Daoy (cell line): ENCODE results near the gene CCDC17. TPM values are rescaled to one million over a fixed set of nuclear protein-coding genes. Genes with fewer than 3 reads are reported as not detected.

Source experiments
- DNase-seq: peaks from one replicate; pipeline ENCODE4 v3.0.0-alpha.2; 2015; ENCODE audit warnings: low read depth
- total RNA-seq: library from RNA; depleted of rRNA; stranded (reverse); fragments of >200 nt; shearing (Covaris generic); gene quantifications from 2 replicates; pipeline ENCODE4 v1.2.3, GENCODE V29; 2014; rRNA removed

Gene CCDC17
- total RNA-seq = 1.1 and 1.2 TPM in 2 replicates

DNA sequence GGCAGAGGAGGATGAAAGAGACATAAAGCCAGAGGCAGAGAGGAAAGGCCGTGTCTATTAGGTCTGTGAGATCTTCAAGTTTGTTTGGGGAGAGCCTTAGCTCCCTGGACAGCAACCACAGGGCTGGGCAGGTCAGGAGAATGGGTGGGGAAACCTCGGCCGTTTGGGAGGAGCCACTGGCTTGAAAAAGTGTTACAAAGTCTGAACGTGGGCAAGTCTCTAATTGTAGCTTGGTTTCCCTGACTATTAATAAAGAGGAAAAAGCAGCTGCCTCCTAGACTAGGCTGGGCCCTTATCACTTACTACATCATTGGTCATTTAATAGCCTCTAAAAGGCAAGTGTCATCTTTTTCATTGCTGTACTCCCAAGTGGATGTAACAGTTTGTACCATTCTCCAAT lies at the start of gene CCDC17:
Gene CCDC17 (minus strand): TSS at position 83 of the 400 bp plus-strand sequence. CDS start 145 bp downstream, outside the sequence.
- no peak for DNase-seq

- DNase-seq = no peak
Measured at GRCh38 chr1:45669859-45670655, 46.2 kb upstream of the CCDC17 start.

- no peak for DNase-seq
Measured at GRCh38 chr1:45669379-45669778, 45.5 kb upstream of the CCDC17 start.

DNA sequence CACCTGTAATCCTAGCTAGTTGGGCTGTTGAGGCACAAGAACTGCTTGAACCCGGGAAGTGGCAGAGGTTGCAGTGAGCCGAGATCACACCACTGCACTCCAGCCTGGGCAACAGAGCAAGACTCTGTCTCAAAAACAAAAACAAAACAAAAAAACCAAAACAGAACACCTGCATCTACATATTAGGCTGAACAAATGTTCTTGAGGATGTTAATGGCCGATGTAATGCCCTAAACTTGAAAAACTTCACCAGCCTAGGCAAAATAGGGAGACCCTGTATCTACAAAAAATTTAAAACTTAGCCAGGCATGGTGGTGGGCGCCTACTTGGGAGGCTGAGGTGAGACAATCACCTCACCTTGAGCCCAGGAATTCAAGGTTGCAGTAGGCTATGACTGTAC lies 44.7 kb upstream of the CCDC17 start:
- DNase-seq = no peak

- no peak for DNase-seq
Measured at GRCh38 chr1:45667321-45668111, 43.7 kb upstream of the CCDC17 start.

DNA sequence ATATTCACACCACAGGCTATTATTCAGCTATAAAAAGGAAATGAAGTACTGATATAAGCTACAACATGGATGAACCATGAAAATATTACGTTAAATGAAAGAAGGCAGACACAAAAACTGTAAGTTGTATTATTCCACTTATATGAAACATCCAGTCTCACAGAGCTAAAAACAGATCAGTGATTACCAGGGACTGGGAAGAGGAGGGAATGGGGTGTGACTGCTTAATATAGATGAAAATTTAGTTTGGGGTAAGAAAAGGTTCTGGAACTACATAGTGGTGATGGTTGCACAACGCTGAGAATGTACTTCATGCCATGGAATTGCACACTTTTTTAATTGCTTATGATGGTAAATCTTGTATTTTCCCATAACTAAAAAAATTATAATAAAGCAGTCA lies 43.0 kb upstream of the CCDC17 start:
- DNase-seq = no peak

GRCh38 chr1:45660336-45660735 lies 36.5 kb upstream of the CCDC17 start:
- DNase-seq = no peak

GRCh38 chr1:45659222-45659621 lies 35.4 kb upstream of the CCDC17 start:
- DNase-seq = no peak

DNA sequence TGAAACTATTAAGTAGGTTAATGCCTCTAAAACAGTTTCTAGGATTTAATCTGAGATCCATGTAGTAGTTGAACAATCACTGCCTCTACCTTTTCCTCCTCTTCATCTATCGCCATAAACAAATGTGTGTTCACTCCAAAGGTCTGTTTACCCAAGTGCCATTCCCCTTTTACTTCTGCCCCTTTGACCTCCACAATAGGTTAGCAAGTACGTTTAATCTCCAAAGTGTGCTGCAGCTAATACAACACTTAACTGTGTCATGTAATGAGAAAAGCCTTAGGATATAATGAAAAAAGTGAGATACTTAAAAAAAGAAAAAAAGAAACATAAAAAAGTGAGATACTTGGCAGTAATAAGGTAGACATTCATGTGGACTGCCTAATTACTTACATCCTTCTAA lies 34.3 kb upstream of the CCDC17 start:
- no peak for DNase-seq

DNA sequence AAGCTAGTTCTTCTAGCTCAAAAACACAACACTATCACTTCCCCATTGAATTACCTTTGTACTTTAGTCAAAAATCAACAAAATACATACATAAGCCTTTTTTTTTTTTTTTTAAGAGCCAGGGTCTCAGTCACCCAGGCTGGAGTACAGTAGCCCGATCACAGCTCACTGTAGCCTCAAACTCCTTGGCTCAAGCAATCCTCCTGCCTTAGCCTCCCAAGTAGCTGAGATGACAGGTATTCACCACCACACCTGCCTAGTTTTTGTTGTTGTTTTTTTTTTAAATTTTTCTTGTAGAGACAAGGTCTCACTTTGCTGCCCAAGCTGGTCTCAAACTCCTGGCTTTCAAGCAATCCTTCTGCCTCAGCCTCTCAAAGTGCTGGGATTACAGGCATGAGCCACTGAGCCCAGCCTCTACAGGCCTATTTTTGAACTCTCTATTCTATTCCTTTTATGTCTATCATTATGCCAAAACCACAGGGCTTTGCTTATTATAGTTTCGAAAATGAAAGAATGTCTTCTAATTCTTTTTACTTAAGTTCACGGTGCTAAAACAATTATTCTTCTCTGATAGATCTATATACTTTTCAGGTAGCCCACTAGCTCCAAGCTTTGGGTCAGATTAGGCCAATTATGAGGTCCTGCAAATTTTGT lies 32.8 kb upstream of the CCDC17 start:
- no peak for DNase-seq

- DNase-seq = no peak
Measured at GRCh38 chr1:45654540-45655280, 30.9 kb upstream of the CCDC17 start.

- DNase-seq = no peak
Measured at GRCh38 chr1:45647248-45648021, 23.6 kb upstream of the CCDC17 start.

- no peak for DNase-seq
Measured at GRCh38 chr1:45644661-45645060, 20.8 kb upstream of the CCDC17 start.

DNA sequence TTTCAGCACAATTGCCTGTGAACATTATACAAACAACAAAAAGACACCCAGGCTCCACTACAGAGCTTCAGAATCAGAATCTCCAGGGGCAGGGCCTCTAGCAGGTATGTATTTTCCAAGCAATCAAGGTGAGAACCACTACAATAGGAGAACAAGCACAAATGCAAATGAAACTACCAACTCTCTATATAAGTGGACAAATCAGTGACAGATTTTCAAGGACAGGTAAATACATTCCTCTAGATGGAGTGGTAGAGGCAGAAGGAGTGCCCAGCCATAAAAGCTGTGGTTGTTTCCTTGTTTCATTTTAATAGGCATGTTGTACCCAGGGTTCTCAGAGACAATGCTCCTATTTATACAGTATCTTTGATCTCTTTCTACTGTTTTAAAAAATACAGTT lies 20.1 kb upstream of the CCDC17 start:
- DNase-seq = no peak

GRCh38 chr1:45643321-45643720 lies 19.5 kb upstream of the CCDC17 start:
- no peak for DNase-seq

- DNase-seq = no peak
Measured at GRCh38 chr1:45640293-45640692, 16.4 kb upstream of the CCDC17 start.

GRCh38 chr1:45635211-45635610 lies 11.4 kb upstream of the CCDC17 start:
- DNase-seq = no peak

DNA sequence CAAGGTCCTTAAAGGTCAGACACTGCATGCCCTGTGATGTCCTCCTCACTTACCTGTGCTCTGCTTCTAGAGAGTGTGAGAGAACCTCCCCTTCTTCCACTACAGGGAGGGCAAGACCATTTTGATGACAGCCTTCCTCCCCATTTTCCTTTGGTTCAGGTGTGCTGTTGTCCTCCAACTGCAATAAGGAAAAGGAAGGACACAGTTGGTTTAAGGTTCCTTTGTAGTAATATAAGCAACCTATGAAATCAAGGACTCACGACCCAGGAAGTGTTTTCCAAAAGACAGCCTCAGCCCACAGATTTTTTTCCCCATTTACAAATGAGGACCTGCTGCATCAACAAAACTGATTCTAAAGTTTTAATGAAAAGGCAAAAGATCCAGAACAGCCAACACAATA lies 6.6 kb upstream of the CCDC17 start:
- no peak for DNase-seq

- no peak for DNase-seq
Measured at GRCh38 chr1:45629035-45629434, 5.2 kb upstream of the CCDC17 start.

DNA sequence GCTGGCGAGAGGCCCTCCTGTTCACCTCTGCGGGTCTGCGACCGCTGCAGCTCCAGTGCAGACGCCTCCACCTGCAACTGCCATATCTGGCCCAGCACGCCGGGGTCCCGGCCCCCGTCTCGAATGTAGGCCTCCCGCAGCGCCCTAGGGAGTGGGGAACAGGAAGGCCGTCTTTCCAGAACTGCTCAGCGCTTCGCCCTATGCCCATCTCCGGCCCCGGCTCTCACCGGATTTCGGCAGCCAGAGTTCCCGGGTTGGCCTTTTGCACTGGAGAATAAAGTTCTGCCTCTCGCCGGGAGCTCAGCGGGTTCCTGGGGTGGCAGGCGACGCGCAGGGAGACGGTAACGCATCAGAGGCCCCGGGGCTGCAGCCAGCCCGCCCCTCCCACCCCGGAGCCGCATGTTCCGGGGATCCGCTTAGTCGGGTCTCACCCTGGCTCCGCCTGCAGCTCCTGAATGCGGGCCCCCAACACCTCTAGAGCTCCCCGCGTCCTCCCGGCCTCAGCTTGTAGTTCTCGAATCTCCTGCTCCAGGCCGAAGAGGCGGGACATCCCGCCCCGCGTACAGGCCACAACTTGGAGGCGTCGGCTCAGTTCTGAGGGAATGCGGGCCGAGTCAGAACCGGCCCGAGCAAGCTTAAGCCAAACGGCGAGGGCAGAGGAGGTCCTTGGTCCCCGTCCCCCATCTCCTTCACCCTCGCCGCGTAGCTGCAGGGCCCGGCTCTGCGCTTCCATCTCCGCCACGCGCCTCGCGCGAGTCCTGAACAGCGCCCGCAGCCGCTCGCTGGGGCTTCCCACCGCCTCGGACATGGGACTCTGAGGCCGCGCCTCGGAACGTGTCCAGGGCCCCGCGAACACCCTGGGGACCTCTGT lies 1.1 kb downstream of the CCDC17 start:
- no peak for DNase-seq
